NCI-H2081 treated with DMSO at 0.1 percent for 48 hours (cell line): ENCODE measurements around the gene RPS27.
"Not testable (repeated sequence)": the region's sequence is repeated elsewhere in the genome, so short reads cannot be mapped to it uniquely, and the experiment has no call there.

ENCODE experiments used
- DNase-seq: peaks from one replicate; lab custom pipeline; 2025; lab: John Stamatoyannopoulos, UW

The RPS27 gene

GRCh38 chr1:153961421-153961820 lies 29.1 kb upstream of the RPS27 start:
- DNase-seq: no peak

DNA sequence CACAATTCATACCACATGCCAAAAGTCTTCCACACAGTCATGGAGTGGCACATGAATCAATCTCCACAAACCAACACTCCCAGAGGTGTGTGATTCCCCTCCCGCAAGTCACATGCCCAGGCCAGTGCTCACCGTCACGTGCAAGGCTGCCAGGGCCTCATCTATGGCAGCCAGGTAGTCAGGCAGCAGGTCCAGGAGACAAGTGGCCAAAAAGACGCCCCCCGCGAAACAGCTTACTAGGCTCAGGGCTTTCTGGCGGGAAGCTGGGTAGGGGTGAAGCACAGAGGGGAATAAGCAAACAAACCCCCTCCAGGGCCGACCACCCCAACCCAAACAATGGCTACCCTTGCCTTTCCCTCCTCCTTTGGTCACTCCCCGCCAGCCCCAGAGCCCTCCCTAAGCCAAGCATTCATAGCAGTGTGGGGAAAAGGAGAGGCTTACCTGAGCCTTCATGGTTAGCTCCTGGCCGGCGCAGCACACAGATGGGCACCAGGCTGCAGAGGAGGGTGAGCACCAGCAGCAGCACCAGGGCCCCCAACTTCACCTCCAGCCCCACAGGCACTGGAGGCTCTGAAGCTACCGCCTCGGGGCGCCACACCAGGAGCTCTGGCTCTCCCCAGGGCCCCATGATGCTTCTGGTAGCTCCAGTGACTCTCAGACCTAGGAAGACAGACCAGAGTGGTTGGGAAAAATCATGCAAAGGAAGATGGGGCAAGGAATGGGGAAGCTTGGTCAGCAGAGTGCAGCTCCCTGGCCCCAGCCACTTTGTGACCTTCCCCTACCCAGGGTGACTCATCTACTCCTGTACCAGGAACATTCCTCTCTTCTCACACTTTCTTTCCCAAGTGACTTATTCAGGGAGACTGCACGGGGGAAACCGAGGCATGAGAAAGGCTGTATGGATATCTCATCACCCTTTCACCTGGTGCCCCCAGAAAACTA lies 28.2 kb upstream of the RPS27 start:
- DNase-seq: no peak

- DNase-seq: peak; percentile 95
Measured at GRCh38 chr1:153963030-153963849, 27.3 kb upstream of the RPS27 start, which contains the start of gene SLC39A1. SLC39A1 (minus strand) TSS chr1:153963537; CDS start chr1:153962715, 822 bp downstream.

GRCh38 chr1:153963850-153964331 lies 26.7 kb upstream of the RPS27 start:
- DNase-seq: no peak

DNA sequence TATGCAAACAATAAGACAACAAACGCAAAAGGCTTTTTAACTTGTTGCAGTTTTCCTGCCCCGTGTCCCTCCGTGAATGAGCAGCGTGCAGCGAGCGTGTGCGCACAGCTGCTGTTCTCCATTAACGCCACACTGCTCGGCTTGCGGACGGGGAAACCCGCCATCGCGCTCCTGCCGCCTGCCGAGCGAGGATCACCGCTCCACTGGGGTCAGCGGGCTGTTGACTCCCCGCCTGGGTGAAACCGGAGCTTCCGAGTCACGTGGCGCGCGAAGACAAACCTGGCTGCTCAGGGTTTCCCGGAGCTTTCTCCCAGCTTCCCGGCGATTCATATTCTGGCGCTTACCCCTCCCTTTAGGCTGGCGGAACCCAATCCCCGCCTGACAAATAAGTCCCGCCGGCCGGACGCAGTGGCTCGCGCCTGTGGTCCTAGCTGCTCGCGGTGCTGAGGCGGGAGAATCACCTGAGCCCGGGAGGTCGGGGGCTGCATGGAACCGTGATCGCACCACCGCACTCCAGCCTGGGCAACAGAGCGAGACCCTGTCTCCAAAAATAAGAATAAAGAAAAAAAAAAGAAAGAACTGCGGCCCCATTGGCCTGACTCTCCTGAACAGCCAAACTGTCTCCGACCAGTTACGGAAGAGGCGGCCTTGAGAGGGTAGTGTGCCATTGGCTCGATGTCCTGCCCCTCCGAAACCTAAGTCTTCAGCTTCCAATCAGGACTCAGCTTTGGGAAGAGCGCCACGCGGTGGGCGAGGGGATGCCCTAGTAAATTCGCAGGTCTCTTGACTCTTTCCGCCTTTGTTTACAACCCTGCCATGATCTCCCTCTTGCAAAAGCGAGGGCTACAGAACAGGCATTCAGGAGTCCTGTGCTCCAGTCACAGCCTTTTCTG lies 23.2 kb upstream of the RPS27 start, which contains the start of gene CREB3L4:
Gene CREB3L4 (plus strand): TSS at position 796 of the 893 bp plus-strand sequence. CDS start 624 bp downstream, outside the sequence.
- peak; percentile 98 for DNase-seq

- no peak for DNase-seq
Measured at GRCh38 chr1:153968000-153968363, 22.6 kb upstream of the RPS27 start.

DNA sequence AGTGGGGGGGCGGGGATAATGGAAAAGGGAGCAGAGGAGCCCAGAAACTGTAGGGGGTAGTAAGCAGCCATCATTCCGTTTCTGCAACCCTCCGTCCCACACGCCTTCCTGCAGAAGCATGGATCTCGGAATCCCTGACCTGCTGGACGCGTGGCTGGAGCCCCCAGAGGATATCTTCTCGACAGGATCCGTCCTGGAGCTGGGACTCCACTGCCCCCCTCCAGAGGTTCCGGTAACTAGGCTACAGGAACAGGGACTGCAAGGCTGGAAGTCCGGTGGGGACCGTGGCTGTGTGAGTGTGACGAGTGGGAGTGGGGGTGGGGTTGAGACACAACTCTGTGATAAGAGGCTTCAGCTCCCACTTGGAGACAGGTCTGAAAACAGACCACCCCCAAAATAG lies 22.2 kb upstream of the RPS27 start:
- DNase-seq: no peak

GRCh38 chr1:153968972-153969371 lies 21.6 kb upstream of the RPS27 start:
- DNase-seq: no peak

DNA sequence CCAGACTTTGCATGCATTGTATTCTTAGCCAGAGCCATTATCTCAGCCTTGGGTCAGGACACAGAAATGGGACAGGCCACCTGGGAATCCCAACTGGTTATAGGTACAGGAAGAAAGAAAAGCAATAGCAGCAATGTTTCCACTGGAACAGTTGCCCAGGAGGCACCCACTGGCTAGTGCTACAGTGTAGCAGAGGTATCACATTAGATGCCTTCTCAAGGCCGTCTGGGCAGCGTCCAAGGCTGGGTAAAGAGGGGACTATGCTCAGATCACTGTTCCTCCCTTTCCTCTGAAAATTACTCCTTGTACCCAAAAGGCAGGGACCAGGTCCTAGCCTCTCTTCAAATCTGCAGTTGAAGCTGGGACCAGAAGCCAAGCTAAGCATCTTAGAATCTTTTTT lies 20.2 kb upstream of the RPS27 start:
- DNase-seq: no peak

DNA sequence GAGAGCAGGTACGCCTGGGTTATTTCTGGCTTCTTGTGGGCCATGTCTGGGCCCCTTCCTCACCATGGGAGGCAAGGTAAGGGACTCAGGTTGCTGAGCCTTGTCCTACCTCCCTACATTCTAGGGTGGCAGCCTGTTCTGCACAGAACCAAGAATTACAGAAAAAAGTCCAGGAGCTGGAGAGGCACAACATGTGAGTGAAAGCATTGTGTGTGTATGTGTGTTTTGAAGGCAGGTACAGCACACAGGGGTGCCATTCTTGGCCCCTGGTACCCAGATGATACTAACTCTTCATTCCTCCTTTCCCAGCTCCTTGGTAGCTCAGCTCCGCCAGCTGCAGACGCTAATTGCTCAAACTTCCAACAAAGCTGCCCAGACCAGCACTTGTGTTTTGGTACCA lies 17.5 kb upstream of the RPS27 start:
- no peak for DNase-seq

GRCh38 chr1:153973525-153973924 lies 17.0 kb upstream of the RPS27 start:
- no peak for DNase-seq

- no peak for DNase-seq
Measured at GRCh38 chr1:153976819-153977249, 13.7 kb upstream of the RPS27 start.

GRCh38 chr1:153977250-153978240 lies 13.0 kb upstream of the RPS27 start, which contains the start of gene JTB:
JTB (minus strand) TSS chr1:153977674; CDS start chr1:153977252, 422 bp downstream.
- peak; percentile 70 for DNase-seq

GRCh38 chr1:153978274-153978909 lies 12.2 kb upstream of the RPS27 start:
- DNase-seq: no peak

GRCh38 chr1:153979091-153979490 lies 11.5 kb upstream of the RPS27 start:
- not testable (repeated sequence) for DNase-seq

DNA sequence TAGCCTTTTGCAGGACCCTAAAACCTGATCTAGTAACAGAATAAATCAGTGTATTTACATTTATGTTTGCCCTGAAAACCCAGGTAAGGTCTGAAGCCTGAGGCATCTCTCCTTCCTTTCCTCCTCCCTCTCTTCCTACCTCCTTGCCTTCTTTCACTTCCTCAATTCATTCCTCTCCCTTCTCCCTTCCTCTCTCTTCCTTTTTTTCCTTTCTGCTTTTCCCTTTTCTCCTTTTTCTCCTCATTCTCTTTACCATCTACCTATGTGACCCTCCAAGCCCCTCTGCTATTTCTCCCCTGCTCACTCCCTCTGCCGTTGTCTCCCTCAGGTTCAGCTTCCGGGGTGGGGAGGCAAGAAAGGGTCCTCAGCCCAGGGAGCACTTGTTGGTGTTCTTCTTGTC lies 8.8 kb upstream of the RPS27 start:
- not testable (repeated sequence) for DNase-seq

DNA sequence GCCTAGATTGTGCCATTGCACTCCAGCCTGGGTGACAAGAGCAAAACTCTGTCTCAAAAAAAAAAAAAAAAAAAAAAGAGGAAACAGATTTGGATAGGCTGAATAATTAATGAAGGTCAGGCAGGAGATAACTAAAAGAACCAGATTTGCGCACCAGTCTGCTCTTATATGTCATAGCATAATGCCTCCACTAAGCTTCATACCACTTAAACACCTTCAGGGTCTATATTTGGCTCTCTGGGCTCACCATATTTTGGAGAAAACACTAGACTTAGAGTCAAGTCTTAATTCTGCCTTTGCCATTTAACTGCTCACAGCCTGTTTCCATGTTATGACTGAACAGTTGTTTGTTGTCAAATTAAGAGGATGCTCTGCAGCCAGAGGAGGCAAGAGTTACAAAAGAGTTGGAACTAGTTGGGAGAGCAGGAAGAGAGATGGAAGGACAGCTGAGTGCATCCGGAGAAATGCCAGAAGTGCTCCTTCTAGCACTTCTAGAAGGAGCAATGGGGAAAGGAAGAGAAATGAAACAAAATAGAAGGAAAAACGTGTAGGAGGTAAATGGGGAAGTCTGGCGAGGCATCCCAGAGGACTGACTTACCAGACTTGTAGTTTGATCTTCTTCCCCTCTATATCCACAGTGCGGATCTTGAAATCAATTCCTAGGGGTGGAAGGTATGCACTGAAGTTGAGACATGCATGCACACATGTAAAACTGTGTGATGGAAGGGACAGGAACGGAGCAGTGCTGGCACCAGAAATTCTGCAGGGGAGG lies 6.3 kb upstream of the RPS27 start:
- no peak for DNase-seq

- DNase-seq: no peak
Measured at GRCh38 chr1:153985341-153985912, 5.1 kb upstream of the RPS27 start.
